B cell (primary cell): ENCODE data around the gene KIAA0586. TPM values are rescaled to one million over a fixed set of nuclear protein-coding genes. Genes with fewer than 3 reads are reported as not detected.
"Not testable (repeated sequence)": the region's sequence is repeated elsewhere in the genome, so short reads cannot be mapped to it uniquely, and the experiment has no call there.

Source experiments
- ATAC-seq: fragments of 200-7000 bp; cut with Tn5 transposase; one replicate; pipeline ENCODE4 v1.10.0; 2021; ENCODE audit warnings: low read depth, mild to moderate bottlenecking, moderate number of reproducible peaks, moderate library complexity
- CTCF ChIA-PET: fragments of 350-600 bp; sonication (Branson Sonifier 250); formaldehyde crosslinking; loops from one replicate; lab custom pipeline; 2021; ENCODE audit warnings: antibody characterized with exemption, inconsistent platforms; lab: Charles Lee
- POLR2A ChIA-PET: fragments of 350-600 bp; sonication (Branson Sonifier 250); formaldehyde crosslinking; loops from one replicate; lab custom pipeline; 2021; ENCODE audit warnings: antibody characterized with exemption; lab: Charles Lee
- DNase-seq: peaks from one replicate; pipeline ENCODE4 v3.0.0; 2013
- H2AFZ ChIP-seq: 2 replicates; pipeline ENCODE4 v1.6.1; 2012; ENCODE audit warnings: mild to moderate bottlenecking, low read depth, low read length; ENCODE audit not compliant: insufficient read depth, poor library complexity, severe bottlenecking
- H3K27ac ChIP-seq, 2 donors: 1 replicate in 1 of 2; 2 replicates in 1 of 2; pipeline ENCODE4 v1.5.1; 2012 to 2013; ENCODE audit warnings: low read length in 2 of 2, mild to moderate bottlenecking in 2 of 2, moderate library complexity in 1 of 2
- H3K27me3 ChIP-seq, 4 experiments: fragments of 200-600 bp in 1 of 4; sonication (generic) in 1 of 4; replicated peaks in 1 of 4; 1 replicate in 2 of 4; 2 replicates in 2 of 4; pipeline versions ENCODE4 v1.6.1 to v1.7.0; 2013 to 2016; ENCODE audit warnings: low read length in 3 of 4, mild to moderate bottlenecking in 2 of 4, mixed read lengths in 1 of 4, moderate library complexity in 1 of 4; ENCODE audit not compliant: insufficient read depth in 4 of 4, control insufficient read depth in 3 of 4; ENCODE audit errors: control extremely low read depth in 1 of 4
- H3K36me3 ChIP-seq, 2 experiments: replicated peaks in 1 of 2; 1 replicate in 1 of 2; 2 replicates in 1 of 2; pipeline versions ENCODE4 v1.6.1 to v1.7.1; 2013; ENCODE audit warnings: low read length in 1 of 2; ENCODE audit not compliant: insufficient read depth in 2 of 2, control insufficient read depth in 1 of 2; ENCODE audit errors: control extremely low read depth in 1 of 2, extremely low read depth in 1 of 2
- H3K4me1 ChIP-seq, 2 donors: fragments of 200-600 bp in 1 of 2; sonication (generic) in 1 of 2; 1 replicate in 1 of 2; 2 replicates in 1 of 2; pipeline versions ENCODE4 v1.5.1 to v1.6.1; 2013 to 2017; ENCODE audit warnings: low read length in 2 of 2; ENCODE audit not compliant: control insufficient read depth in 2 of 2, insufficient read depth in 2 of 2
- H3K4me2 ChIP-seq: replicated peaks from 2 replicates; pipeline ENCODE3; 2012; ENCODE audit warnings: mild to moderate bottlenecking, low read depth, low read length; ENCODE audit not compliant: poor library complexity, severe bottlenecking
- H3K4me3 ChIP-seq, 5 experiments: fragments of 200-600 bp in 1 of 5; sonication (generic) in 1 of 5; 1 replicate in 3 of 5; 2 replicates in 2 of 5; pipeline versions ENCODE4 v1.5.1 to v1.7.0; 2011 to 2016; ENCODE audit warnings: low read length in 4 of 5, mild to moderate bottlenecking in 4 of 5, low read depth in 2 of 5, control low read depth in 1 of 5, moderate library complexity in 1 of 5; ENCODE audit not compliant: insufficient read depth in 1 of 5; ENCODE audit errors: control extremely low read depth in 1 of 5, extremely low read depth in 1 of 5
- H3K79me2 ChIP-seq: fragments of 200-600 bp; sonication (generic); one replicate; pipeline ENCODE4 v1.6.0; 2016; ENCODE audit warnings: low read length; ENCODE audit not compliant: control insufficient read depth, insufficient read depth
- H3K9ac ChIP-seq: fragments of 200-600 bp; sonication (generic); 2 replicates; pipeline ENCODE4 v1.6.1; 2017; ENCODE audit warnings: mild to moderate bottlenecking, low read length, moderate library complexity
- H3K9me3 ChIP-seq, 3 donors: one replicate each; pipeline versions ENCODE4 v1.6.1 to v1.7.1; 2013; ENCODE audit warnings: low read length in 2 of 3; ENCODE audit not compliant: control insufficient read depth in 2 of 3, insufficient read depth in 1 of 3; ENCODE audit errors: control extremely low read depth in 1 of 3
- H4K20me1 ChIP-seq: 2 replicates; pipeline ENCODE4 v1.6.0; 2012; ENCODE audit warnings: mild to moderate bottlenecking, low read length; ENCODE audit not compliant: insufficient read depth, control insufficient read depth, poor library complexity, severe bottlenecking
- H3K27ac Mint-ChIP-seq: one replicate; pipeline ENCODE4 v1.8.0; 2021; ENCODE audit warnings: mixed read lengths
- H3K27me3 Mint-ChIP-seq: one replicate; pipeline ENCODE4 v1.8.0; 2021; ENCODE audit warnings: mixed read lengths
- H3K4me1 Mint-ChIP-seq: one replicate; pipeline ENCODE4 v1.8.0; 2021; ENCODE audit warnings: mixed read lengths
- H3K4me3 Mint-ChIP-seq: one replicate; pipeline ENCODE4 v1.8.0; 2021; ENCODE audit warnings: mixed read lengths
- H3K9me3 Mint-ChIP-seq: one replicate; pipeline ENCODE4 v1.8.0; 2022; ENCODE audit warnings: mixed read lengths; ENCODE audit not compliant: insufficient read depth
- CTCF ChIP-seq: fragments of 200-600 bp; IDR thresholded peaks from one replicate; pipeline ENCODE4 v1.8.0; 2022; ENCODE audit warnings: antibody characterized with exemption, mild to moderate bottlenecking
- EZH2 ChIP-seq: IDR thresholded peaks from 2 replicates; pipeline ENCODE4 v1.6.1; 2012; ENCODE audit warnings: borderline replicate concordance, low read depth, mild to moderate bottlenecking, moderate library complexity, low read length; ENCODE audit not compliant: insufficient read depth, poor library complexity, severe bottlenecking
- WGBS: methylation state at CpG from one replicate; pipeline ENCODE4 v1.1.5; 2013; ENCODE audit warnings: missing lambda C conversion rate; ENCODE audit not compliant: insufficient coverage; 5-methylcytosine and 5-hydroxymethylcytosine counted together
- intact Hi-C: fragments of 100-400 bp; cut with micrococcal nuclease; formaldehyde crosslinking; loops from one replicate; pipeline ENCODE4 v1.10.0; 2022
- polyA plus RNA-seq: library from polyadenylated mRNA; depleted of rRNA; stranded (reverse); fragments of >200 nt; gene quantifications from 2 replicates; pipeline ENCODE4 v1.2.3, GENCODE V29; 2012
- total RNA-seq, 2 donors: library from RNA; stranded (reverse); fragments of 120-200 nt in 1 of 2; gene quantifications; 1 replicate in 1 of 2; 2 replicates in 1 of 2; pipeline versions ENCODE4 v1.2.3 to v1.2.4, GENCODE V29; 2013 to 2022

The KIAA0586 gene
- total and polyA plus RNA-seq, 2 donors (not counting 1 experiment from before 2014, with no cell fraction given): 12.2 to 27.5 TPM

DNA sequence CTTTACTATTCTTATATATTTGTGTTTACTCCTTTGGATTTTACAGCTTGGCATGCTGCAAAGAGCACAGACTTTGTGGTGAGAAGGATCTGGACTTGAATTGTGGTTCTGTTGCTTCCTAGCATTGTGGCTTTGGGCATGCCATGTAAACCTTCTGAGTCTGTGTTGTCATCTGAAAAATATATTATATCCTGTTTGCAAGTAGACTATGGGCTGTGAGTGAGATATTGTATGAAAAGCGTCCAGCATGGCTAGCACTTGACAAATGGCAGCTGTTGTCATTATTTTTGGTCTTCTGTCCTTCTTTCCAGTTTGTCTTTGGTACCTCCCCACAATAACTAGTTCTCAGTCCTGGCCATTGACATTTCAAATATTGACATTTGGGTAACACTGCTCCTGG is 148.4 kb downstream of the KIAA0586 start:
- no peak overlapping the region for H3K27ac ChIP-seq
- Mint-ChIP-seq H3K27me3 (peaks cover 3% of the 10 kb centered on the region), H3K27ac (no peak overlapping the region), H3K4me3 (no peak overlapping the region), H3K9me3 (peaks cover 5% of the 10 kb centered on the region), H3K4me1 (no peaks in the 10 kb centered on the region)
- no peaks in the 10 kb centered on the region for H3K36me3 ChIP-seq
- DNase-seq (no peak), ATAC-seq (no peak)
- no peaks in the 10 kb centered on the region for H3K9me3 ChIP-seq
- H3K4me2 ChIP-seq: no peak overlapping the region
- no peak overlapping the region for H3K9ac ChIP-seq
- H3K27me3 ChIP-seq: no peaks in the 10 kb centered on the region
- POLR2A ChIA-PET: no interaction called here
- intact Hi-C loops: no loop called here
- H3K79me2 ChIP-seq: no peaks in the 10 kb centered on the region
- no peaks in the 10 kb centered on the region for H4K20me1 ChIP-seq
- WGBS: no CpG with 5 or more reads among the region's 1 CpG
- no peaks in the 10 kb centered on the region for H3K4me1 ChIP-seq
- H2AFZ ChIP-seq: no peak overlapping the region
- CTCF ChIA-PET: no interaction called here
- TF ChIP-seq EZH2: no peak
- no peak for TF ChIP-seq CTCF
- H3K4me3 ChIP-seq: no peak overlapping the region

GRCh38 chr14:58580035-58580434 is 152.5 kb downstream of the KIAA0586 start:
- H3K4me3 ChIP-seq, H4K20me1 ChIP-seq, DNase-seq, H3K9me3 ChIP-seq, CTCF ChIA-PET, H3K79me2 ChIP-seq, H3K4me2 ChIP-seq, H3K4me1 Mint-ChIP-seq, H3K4me3 Mint-ChIP-seq, H3K27me3 ChIP-seq, H3K9me3 Mint-ChIP-seq, intact Hi-C loops, ATAC-seq, H2AFZ ChIP-seq, H3K4me1 ChIP-seq, H3K27ac ChIP-seq, H3K27ac Mint-ChIP-seq, POLR2A ChIA-PET, H3K9ac ChIP-seq, H3K36me3 ChIP-seq: not testable (repeated sequence)
- H3K27me3 Mint-ChIP-seq: peaks cover 17% of the 10 kb centered on the region

GRCh38 chr14:58581389-58581788 is 153.9 kb downstream of the KIAA0586 start:
- CTCF ChIA-PET, H3K4me1 Mint-ChIP-seq, H3K27ac Mint-ChIP-seq, H3K27ac ChIP-seq, H3K79me2 ChIP-seq, H3K9me3 ChIP-seq, H2AFZ ChIP-seq, H3K4me1 ChIP-seq, H4K20me1 ChIP-seq, DNase-seq, intact Hi-C loops, ATAC-seq, H3K4me3 ChIP-seq, POLR2A ChIA-PET, H3K4me2 ChIP-seq, H3K9ac ChIP-seq, H3K27me3 ChIP-seq, H3K9me3 Mint-ChIP-seq, H3K36me3 ChIP-seq, H3K4me3 Mint-ChIP-seq: not testable (repeated sequence)
- peaks cover 17% of the 10 kb centered on the region for H3K27me3 Mint-ChIP-seq
- WGBS: no CpG with 5 or more reads among the region's 1 CpG
